Activated CD4-positive, alpha-beta T cell treated with anti-CD3 and anti-CD28 coated beads, Interleukin-2, amount 10 ng/mL, durations not matched to agents 24 days and 14 days (primary cell): ENCODE results near the gene REXO4. TPM values are rescaled to one million over a fixed set of nuclear protein-coding genes. Genes with fewer than 3 reads are reported as not detected.

Experiments
- DNase-seq: peaks from one replicate; pipeline ENCODE4 v3.0.0; 2022
- H3K27ac Mint-ChIP-seq: one replicate; pipeline ENCODE4 v1.8.0; 2022; ENCODE audit warnings: mild to moderate bottlenecking, mixed read lengths
- H3K27me3 Mint-ChIP-seq: one replicate; pipeline ENCODE4 v1.8.0; 2022; ENCODE audit warnings: mixed read lengths
- H3K36me3 Mint-ChIP-seq: one replicate; pipeline ENCODE4 v1.8.0; 2022; ENCODE audit warnings: low read depth, mild to moderate bottlenecking, mixed read lengths
- H3K4me1 Mint-ChIP-seq: one replicate; pipeline ENCODE4 v1.8.0; 2021; ENCODE audit warnings: mixed read lengths
- H3K4me3 Mint-ChIP-seq: one replicate; pipeline ENCODE4 v1.8.0; 2022; ENCODE audit warnings: mild to moderate bottlenecking, moderate library complexity, mixed read lengths
- H3K9me3 Mint-ChIP-seq: one replicate; pipeline ENCODE4 v1.8.0; 2021; ENCODE audit warnings: mixed read lengths
- intact Hi-C: fragments of 100-400 bp; cut with micrococcal nuclease; formaldehyde crosslinking; loops from one replicate; pipeline ENCODE4 v1.15.1; 2023
- total RNA-seq: library from RNA; stranded (reverse); gene quantifications from 2 replicates; pipeline ENCODE4 v1.2.3, GENCODE V29; 2022

REXO4 gene, protein sequence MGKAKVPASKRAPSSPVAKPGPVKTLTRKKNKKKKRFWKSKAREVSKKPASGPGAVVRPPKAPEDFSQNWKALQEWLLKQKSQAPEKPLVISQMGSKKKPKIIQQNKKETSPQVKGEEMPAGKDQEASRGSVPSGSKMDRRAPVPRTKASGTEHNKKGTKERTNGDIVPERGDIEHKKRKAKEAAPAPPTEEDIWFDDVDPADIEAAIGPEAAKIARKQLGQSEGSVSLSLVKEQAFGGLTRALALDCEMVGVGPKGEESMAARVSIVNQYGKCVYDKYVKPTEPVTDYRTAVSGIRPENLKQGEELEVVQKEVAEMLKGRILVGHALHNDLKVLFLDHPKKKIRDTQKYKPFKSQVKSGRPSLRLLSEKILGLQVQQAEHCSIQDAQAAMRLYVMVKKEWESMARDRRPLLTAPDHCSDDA
- total RNA-seq: 39.9 and 42.3 TPM in 2 replicates

DNA sequence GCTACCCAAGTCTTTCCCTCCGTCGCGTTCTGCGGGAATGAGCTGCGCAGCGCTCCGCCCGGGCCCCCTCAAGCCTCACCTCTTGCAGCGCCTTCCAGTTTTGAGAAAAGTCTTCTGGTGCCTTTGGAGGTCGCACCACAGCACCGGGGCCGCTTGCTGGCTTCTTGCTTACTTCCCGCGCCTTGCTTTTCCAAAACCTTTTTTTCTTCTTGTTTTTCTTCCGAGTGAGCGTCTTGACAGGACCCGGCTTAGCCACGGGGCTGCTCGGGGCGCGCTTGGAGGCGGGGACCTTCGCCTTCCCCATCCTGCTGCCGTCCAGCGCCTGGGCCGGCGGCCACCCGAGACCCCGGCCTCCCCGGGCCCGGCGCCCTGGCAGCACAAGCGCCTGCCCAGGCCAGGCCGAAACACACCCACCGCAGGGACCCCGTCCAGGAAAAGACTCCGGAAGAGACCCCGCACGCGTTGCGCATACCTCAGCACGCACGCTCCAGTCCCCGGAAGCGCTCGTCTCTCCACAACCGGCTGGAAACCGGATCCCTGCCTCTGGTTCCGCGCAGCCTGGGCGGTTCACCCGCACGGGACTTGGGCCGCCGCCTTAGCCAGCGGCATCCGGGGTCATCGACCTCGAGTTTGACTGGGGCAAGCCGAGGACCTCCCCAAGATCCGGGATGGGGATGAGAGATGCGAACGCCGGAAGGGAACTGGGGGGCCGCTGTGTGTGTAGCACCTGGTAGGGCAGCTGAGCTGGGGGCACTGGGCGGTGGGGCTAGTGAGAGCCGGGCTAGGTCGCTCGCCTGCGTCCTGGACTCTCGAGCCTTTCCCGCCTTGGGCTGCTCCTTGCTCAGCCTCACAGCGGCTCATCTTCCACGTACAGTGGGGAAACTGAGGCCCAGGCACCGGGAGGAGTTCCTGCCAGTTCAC lies at the start of gene REXO4:
REXO4 (minus strand) TSS at position 470 of the 921 bp plus-strand sequence; CDS start at position 304, 166 bp downstream.
- intact Hi-C loops: loop anchor here (1.0 to 5.0 kb wide), 4 partner anchors 42 to 82 kb away; partner anchors contain the start of genes SLC2A6, STKLD1, SURF1 and SURF2
- no peaks in the 10 kb centered on the region for H3K27me3 Mint-ChIP-seq
- peaks cover 38% of the 10 kb centered on the region for H3K36me3 Mint-ChIP-seq
- peak; percentile 96 for DNase-seq
- H3K4me1 Mint-ChIP-seq: peaks cover 44% of the 10 kb centered on the region
- H3K27ac Mint-ChIP-seq: peak within 1 kb of the TSS; percentile 94
- H3K4me3 Mint-ChIP-seq: peak within 1 kb of the TSS; percentile 88
- H3K9me3 Mint-ChIP-seq: no peaks in the 10 kb centered on the region

DNA sequence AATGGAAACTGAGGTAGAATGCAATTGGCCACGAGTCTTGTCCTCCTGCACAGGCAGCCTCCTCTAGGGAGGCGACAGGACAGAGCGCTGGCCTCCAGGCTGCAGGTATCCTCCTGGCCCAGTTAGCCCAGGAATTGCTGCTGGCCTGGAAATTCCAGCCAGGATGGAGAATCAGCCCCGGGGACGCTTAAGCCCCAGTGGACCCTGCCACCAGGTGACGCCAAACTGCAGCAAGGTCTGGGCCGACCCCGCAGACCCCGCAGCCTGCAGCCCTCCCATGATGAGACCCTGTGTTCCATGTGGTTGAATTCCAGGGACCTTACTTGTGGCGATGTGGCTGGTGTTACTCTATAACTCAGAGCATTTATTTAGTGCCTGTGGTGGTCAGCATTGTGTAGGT lies 49.3 kb upstream of the REXO4 start:
- Mint-ChIP-seq H3K27ac (no peak overlapping the region), H3K36me3 (no peaks in the 10 kb centered on the region), H3K4me1 (no peaks in the 10 kb centered on the region), H3K27me3 (peaks cover 2% of the 10 kb centered on the region), H3K9me3 (no peaks in the 10 kb centered on the region), H3K4me3 (no peak overlapping the region)
- DNase-seq: no peak
- intact Hi-C loops: no loop called here

DNA sequence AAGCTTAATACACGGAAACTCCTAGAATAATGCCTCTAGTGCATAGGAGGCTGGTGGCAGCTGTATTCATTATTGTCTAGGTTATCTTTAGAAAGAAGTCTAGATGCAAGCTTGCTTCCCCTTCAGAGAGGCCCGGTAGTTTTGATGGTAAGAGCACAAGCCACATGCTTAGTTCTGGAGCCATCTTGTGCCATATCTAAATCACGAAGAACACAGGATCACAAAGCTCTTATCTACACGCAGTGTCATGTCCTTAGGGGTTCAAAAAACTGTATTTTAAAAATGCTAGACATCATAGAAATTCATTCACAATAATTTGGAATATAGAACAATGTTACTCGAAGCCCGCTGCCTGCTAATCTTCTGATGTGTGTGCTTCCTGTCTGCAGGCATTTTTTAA lies 48.2 kb upstream of the REXO4 start:
- DNase-seq: no peak
- Mint-ChIP-seq H3K4me1 (no peaks in the 10 kb centered on the region), H3K36me3 (no peaks in the 10 kb centered on the region), H3K27ac (no peak overlapping the region), H3K27me3 (peaks cover 10% of the 10 kb centered on the region), H3K4me3 (no peak overlapping the region), H3K9me3 (no peaks in the 10 kb centered on the region)
- intact Hi-C loops: no loop called here

DNA sequence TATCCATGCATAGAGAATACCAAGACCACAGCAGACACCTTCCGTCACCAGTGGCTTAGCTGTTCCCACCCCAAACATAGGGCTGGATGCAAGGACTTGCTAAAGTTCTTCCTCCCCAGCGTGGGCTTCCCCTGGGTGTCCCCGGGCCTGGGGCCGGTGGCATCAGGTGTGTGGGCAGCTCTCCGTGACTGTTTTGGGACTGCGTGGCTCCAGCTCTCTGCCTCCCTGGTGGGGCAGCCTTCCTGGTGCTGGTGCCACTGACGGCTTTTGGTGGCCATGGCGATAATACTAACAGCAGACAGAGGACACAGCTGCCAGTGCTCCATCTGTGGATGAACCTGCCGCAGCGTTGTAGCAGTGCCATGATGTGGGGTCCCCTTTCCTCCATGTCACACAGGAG lies 46.8 kb upstream of the REXO4 start:
- intact Hi-C loops: no loop called here
- H3K27me3 Mint-ChIP-seq: peaks cover 17% of the 10 kb centered on the region
- peaks cover 1% of the 10 kb centered on the region for H3K36me3 Mint-ChIP-seq
- no peaks in the 10 kb centered on the region for H3K9me3 Mint-ChIP-seq
- no peak overlapping the region for H3K4me3 Mint-ChIP-seq
- no peak for DNase-seq
- H3K27ac Mint-ChIP-seq: no peak overlapping the region
- H3K4me1 Mint-ChIP-seq: peaks cover 3% of the 10 kb centered on the region

DNA sequence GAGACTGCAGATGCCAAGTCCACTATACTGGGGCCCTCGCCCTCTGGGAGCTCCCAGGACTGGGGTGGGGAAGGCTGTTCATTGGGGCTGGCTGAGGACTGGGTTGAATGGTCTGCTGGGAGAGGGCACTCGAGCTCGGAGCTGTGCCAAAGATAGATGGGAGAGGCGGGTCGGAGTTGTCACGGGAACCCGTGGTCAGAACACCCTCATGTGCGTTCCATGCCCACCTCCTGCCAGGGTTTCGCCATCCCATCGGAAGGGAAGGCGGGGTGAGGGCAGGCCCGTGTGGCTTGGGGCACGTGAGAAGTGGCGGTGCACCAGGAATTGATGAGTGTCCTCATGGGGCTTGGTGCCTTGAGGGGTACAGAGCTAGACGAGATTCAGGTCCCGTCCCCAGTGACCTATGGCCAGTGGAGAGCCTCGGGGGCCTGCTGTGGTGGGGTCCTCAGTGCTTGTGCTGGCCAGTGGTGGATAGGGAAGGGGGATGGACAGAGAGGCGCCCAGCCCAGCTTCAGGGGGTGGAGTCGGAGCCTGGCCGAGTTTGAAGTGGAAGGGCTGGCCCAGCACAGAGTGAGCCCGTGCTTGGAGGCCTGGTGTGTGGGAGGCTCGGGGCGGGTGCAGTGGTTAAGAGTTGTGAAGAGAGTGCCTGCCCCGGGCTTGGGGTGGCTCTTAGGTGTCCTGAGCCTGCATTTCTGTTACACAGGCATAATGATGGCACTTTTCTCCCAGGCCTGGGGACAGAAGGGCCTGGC lies 46.2 kb upstream of the REXO4 start:
- H3K9me3 Mint-ChIP-seq: no peaks in the 10 kb centered on the region

DNA sequence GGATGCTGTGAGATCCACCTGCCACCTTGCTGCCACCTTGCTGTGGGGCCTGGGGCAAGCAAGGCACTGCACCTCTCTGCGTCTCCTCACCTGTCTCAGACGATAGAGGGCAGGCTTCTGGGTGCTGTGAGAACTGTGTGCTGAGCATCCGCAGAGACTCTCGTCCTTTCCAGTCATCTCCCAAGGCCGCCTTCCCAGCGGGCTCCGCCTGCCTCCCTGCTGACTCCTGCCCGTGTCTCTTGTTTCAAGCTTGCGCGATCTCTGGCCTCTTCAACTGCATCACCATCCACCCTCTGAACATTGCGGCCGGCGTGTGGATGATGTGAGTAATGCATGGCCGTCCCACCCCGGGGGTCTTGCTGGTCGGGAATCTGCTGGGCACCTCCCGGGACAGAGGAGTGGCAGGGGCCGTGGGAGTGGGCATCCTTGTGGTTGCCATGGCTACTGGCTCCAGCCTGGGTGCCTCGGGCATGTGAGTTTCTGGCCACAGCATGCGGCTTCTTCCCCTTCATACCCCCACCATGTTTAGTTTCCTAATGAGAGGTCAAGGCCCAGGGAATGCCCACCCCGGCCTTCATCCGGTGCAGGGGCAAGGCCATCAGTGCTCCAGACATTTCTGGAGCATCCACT lies 45.5 kb upstream of the REXO4 start:
- Mint-ChIP-seq H3K27me3 (peaks cover 17% of the 10 kb centered on the region), H3K4me1 (peaks cover 6% of the 10 kb centered on the region), H3K36me3 (peaks cover 1% of the 10 kb centered on the region), H3K4me3 (no peak overlapping the region), H3K9me3 (no peaks in the 10 kb centered on the region), H3K27ac (no peak overlapping the region)
- intact Hi-C loops: no loop called here
- no peak for DNase-seq

More for the DNA sequence above, 46.2 kb upstream of the REXO4 start:
- Mint-ChIP-seq H3K4me1 (peaks cover 6% of the 10 kb centered on the region), H3K27ac (no peak overlapping the region), H3K27me3 (peaks cover 17% of the 10 kb centered on the region), H3K4me3 (no peak overlapping the region), H3K36me3 (peaks cover 1% of the 10 kb centered on the region)
- intact Hi-C loops: no loop called here
- DNase-seq: no peak

DNA sequence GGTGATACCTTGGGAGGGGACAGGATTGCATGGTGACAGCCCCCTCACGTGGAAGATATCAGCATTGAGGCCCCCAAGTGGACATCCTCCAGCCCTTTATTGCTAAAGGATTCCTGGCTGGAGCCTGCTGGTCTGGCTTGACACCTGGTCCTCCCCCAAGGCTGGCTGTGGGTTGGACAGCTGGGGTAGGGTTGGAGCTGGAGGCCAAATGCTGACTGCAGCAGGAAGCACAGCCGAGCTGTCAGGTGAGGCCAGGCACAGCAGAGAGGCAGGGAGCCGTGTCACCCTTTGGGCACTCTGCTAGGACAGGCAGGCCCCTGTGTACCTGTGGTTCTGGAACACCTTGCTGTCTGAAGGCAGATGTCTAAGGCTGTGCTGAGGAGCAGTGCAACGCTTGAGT lies 44.2 kb upstream of the REXO4 start:
- Mint-ChIP-seq H3K27me3 (peaks cover 17% of the 10 kb centered on the region), H3K4me1 (peaks cover 6% of the 10 kb centered on the region), H3K36me3 (peaks cover 1% of the 10 kb centered on the region), H3K9me3 (no peaks in the 10 kb centered on the region), H3K27ac (no peak overlapping the region), H3K4me3 (no peak overlapping the region)
- DNase-seq: no peak
- intact Hi-C loops: loop anchor here (2.0 kb wide), 1 partner anchor 91 kb away; no protein-coding TSS in a partner anchor

DNA sequence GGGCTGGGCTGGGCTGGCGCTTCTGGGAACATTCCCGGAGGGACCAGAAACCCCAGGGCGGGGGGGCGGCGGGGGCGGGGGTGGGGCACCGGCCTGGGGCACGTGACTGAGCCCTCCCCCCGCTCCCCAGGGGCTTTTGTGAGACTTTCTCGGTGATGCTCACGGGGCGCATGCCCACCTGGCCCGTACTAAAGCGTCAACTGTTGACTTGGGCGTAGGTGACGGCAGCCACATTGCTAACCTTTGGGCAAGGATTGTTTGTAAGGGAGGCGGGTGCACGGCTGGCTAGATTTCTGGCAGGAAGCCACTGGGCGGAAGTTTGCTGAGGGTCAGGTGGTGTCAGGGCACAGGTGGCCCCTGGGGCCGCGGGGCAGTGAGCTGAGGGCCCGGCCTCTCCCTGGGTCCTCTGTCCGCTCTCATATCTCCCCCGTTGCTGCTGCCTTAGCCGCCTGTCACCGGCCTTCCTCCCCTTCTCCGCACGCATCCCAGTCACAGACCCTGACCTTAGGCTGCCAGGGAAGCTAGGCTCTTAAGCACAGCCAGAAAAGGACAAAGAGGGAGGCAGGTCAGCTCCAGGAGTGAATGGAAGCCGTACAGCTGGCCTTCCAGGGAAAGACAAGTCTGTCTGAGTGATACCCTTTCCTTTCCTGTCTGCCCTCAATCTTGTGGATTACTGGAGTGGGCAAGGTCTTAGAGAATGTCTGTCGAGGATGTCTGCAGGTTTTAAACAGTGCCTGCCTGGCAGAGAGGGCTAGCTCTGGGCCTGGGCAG lies 42.8 kb upstream of the REXO4 start:
- H3K4me3 Mint-ChIP-seq: peak overlapping the region; percentile 63
- peaks cover 16% of the 10 kb centered on the region for H3K27me3 Mint-ChIP-seq
- DNase-seq: peak; percentile 70
- peak overlapping the region; percentile 34 for H3K27ac Mint-ChIP-seq
- peaks cover 1% of the 10 kb centered on the region for H3K36me3 Mint-ChIP-seq
- intact Hi-C loops: loop anchor here (2.0 kb wide), 1 partner anchor 90 kb away; no protein-coding TSS in a partner anchor
- H3K9me3 Mint-ChIP-seq: no peaks in the 10 kb centered on the region
- H3K4me1 Mint-ChIP-seq: peaks cover 6% of the 10 kb centered on the region

DNA sequence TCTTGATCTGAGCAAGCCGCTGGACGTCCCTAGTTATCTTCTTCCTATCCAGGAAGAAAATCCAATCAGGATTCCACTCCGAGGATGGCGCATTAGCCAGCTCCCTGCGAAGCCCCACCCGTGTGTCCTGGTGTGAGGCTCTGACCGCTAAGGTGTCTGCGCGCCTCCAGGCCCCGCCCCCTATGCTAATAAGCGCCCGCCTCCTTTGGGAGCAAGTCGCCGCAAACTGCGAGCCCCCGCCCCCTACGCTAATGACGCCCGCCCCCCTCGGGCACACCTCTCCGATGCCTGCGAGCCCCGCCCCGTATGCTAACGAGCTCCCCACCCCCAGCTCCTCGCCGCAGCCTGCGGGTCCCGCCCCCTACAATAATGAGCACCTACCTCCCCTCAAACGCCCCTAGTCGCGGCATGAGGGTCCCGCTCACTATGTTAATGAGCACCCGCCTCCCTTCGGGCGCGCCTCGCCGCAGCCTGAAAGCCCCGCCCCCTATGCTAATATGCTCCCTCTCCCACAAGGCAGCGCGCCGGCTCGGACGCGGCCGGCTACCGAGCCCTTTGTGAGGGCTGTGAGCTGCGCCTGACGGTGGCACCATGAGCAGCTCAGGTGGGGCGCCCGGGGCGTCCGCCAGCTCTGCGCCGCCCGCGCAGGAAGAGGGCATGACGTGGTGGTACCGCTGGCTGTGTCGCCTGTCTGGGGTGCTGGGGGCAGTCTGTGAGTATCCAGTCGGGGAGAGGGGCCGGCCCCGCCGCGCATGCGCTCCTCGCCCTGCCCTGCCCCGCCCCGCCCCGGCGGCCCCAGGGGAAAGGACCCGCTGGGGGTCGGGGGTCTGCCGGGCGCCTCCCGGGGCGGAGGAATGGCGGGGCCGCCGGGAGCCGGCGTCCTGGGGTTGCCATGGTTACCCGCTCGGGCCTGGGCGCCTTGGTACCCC lies 41.9 kb upstream of the REXO4 start, which contains the start of gene CACFD1:
CACFD1 (plus strand) TSS at position 503 of the 929 bp plus-strand sequence; CDS start at position 592, 89 bp downstream.
- intact Hi-C loops: loop anchor here (1.0 to 5.0 kb wide), 4 partner anchors 20 to 89 kb away; partner anchors contain the start of genes ADAMTS13, SLC2A6, STKLD1 and SURF4
- Mint-ChIP-seq H3K27me3 (peaks cover 14% of the 10 kb centered on the region), H3K4me1 (peaks cover 6% of the 10 kb centered on the region), H3K27ac (peak within 1 kb of the TSS; percentile 87), H3K4me3 (peak within 1 kb of the TSS; percentile 95), H3K9me3 (no peaks in the 10 kb centered on the region), H3K36me3 (peaks cover 1% of the 10 kb centered on the region)
- peak; percentile 96 for DNase-seq

DNA sequence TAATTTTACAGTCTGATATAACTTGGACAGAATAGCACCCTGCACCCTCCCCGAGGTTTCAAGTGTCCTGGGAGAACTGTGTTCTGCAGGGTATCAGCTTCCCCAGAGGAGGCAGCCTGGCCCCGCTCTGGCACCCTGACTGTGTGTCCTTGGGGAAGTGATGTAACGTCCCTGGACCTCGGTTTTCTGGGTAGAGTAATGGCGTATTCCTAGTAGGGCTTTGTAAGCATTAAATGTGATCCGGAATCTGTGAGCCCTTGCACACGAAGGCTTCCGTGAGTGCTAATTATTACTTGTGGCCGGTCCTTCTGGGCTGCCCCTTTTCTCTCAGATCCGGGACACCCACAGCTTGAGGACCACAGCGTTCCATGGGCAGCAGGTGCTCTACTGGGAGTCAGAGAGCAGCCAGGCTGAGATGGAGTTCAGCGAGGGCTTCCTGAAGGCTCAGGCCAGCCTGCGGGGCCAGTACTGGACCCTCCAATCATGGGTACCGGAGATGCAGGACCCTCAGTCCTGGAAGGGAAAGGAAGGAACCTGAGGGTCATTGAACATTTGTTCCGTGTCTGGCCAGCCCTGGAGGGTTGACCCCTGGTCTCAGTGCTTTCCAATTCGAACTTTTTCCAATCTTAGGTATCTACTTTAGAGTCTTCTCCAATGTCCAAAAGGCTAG lies 41.0 kb upstream of the REXO4 start:
- Mint-ChIP-seq H3K4me3 (peak overlapping the region; percentile 95), H3K36me3 (peaks cover 1% of the 10 kb centered on the region), H3K27me3 (peaks cover 14% of the 10 kb centered on the region), H3K4me1 (peaks cover 6% of the 10 kb centered on the region), H3K27ac (no peak overlapping the region), H3K9me3 (no peaks in the 10 kb centered on the region)
- DNase-seq: no peak
- intact Hi-C loops: loop anchor here (1.0 to 5.0 kb wide), 3 partner anchors 21 to 82 kb away; partner anchors contain the start of genes ADAMTS13, SLC2A6, STKLD1 and SURF4

DNA sequence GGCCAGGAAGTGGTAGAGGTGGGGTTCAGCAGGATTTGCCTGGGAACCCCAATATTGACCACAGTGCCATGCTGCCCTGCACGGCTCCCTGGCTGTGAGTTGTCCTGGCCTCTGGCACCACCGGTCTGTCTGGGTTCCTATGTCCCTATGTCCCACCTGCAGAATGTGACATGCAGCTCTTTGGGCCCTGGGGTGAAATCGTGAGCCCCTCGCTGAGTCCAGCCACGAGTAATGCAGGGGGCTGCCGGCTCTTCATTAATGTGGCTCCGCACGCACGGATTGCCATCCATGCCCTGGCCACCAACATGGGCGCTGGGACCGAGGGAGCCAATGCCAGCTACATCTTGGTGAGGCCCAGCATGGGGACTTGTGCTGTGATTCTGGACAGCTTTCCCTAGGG lies 39.9 kb upstream of the REXO4 start:
- Mint-ChIP-seq H3K27me3 (peaks cover 14% of the 10 kb centered on the region), H3K9me3 (no peaks in the 10 kb centered on the region), H3K4me3 (no peak overlapping the region), H3K36me3 (peaks cover 1% of the 10 kb centered on the region), H3K27ac (no peak overlapping the region), H3K4me1 (peaks cover 6% of the 10 kb centered on the region)
- no peak for DNase-seq
- intact Hi-C loops: loop anchor here (5.0 kb wide), 1 partner anchor 35 kb away; the partner anchor contains the start of gene ADAMTS13
